Heart left ventricle (tissue), 13 donors: Measurements from ENCODE around the gene ZC3H13.

Source experiments
- POLR2A ChIP-seq, 2 donors: fragments of 450-650 bp; IDR thresholded peaks; one replicate each; pipeline ENCODE4 v1.6.1; 2017; ENCODE audit warnings: antibody characterized with exemption in 2 of 2, mild to moderate bottlenecking in 2 of 2, moderate library complexity in 2 of 2
- TF ChIP-seq, protein P1 (sequence below), 12 donors: fragments of 200-600 bp; sonication (generic) in 4 of 12; IDR thresholded peaks; one replicate each; pipeline versions ENCODE4 v1.5.0 to v1.8.0; 2018 to 2022; ENCODE audit warnings: antibody characterized with exemption in 12 of 12, mild to moderate bottlenecking in 5 of 12
- donor health status: ischemic (EF 13 %, LVEDD 7.1; RV severe dilation, severe dysfunction).
- donor health status: DM: no; HTN: yes; CAD: no.
- donor health status: DM: no; HTN: no; CAD: no.
- donor health status: ischemic (EF 25% LVEDD 6.9; RV normal size, moderate dysfunction).
- donor health status: ischemic (EF 25% LVEDD 5.7; RV mildly dilated, moderate dysfunction).
- donor health status: ischemic (EF 35%, LVEDD 5.7; RV mildly dilated, moderate dysfunction).
- donor health status: nonischemic (EF 11% LVEDD 7.7; RV severe dilation, severe dysfunction).
- donor health status: DM: yes; HTN: yes; CAD: no.
- donor health status: PGD.
- donor health status: ischemic (EF 29% LVEDD 5.4; RV normal size, mild dysfunction).
- donor health status: nonischemic (EF 23%, LVEDD 6.1; RV moderate dilation, normal function).

DNA sequence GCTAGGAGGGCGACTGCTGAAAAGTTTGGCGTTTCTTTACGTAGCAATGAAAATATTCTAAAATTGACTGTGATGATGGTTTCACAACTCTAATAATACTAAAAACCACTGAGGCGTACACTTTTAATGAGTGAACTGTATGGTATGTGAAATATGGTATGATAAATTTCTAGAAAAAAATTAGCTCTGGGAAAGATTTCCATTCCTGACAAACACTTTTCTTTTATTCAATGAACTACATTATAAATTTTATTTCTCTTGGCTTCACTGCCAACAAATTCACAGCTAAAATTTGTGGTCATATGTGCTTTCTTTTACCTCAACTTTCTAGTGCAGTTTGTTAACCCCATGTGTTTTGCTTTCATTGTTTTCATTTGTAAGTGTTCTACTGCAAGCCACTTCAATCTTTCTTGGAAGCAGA is 11.1 kb downstream of the ZC3H13 start:
- no peak for TF ChIP-seq POLR2A (IDR thresholded peaks at IDR 0.05)
- TF ChIP-seq, protein P1, sequence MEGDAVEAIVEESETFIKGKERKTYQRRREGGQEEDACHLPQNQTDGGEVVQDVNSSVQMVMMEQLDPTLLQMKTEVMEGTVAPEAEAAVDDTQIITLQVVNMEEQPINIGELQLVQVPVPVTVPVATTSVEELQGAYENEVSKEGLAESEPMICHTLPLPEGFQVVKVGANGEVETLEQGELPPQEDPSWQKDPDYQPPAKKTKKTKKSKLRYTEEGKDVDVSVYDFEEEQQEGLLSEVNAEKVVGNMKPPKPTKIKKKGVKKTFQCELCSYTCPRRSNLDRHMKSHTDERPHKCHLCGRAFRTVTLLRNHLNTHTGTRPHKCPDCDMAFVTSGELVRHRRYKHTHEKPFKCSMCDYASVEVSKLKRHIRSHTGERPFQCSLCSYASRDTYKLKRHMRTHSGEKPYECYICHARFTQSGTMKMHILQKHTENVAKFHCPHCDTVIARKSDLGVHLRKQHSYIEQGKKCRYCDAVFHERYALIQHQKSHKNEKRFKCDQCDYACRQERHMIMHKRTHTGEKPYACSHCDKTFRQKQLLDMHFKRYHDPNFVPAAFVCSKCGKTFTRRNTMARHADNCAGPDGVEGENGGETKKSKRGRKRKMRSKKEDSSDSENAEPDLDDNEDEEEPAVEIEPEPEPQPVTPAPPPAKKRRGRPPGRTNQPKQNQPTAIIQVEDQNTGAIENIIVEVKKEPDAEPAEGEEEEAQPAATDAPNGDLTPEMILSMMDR (IDR thresholded peaks at IDR 0.05): no peak
